HG03060 (cell line): ENCODE measurements around the gene FLYWCH1.
A peak's percentile ranks its signal among the peaks of the same experiment; 100 is the strongest.

Experiments
- ATAC-seq: cut with Tn5 transposase; IDR thresholded peaks from one replicate; pipeline ENCODE4 v1.9.1; 2021; ENCODE audit warnings: low read depth, moderate number of reproducible peaks; ENCODE audit not compliant: unreplicated experiment

FLYWCH1 gene

GRCh38 chr16:2911638-2912329, at the start of gene FLYWCH1:
Gene FLYWCH1, plus strand, starts transcription at chr16:2911931. Its CDS starts 17,755 bp downstream, at chr16:2929686.
- ATAC-seq, result peak; percentile 91

- no peak for ATAC-seq
These were observed 46.1 kb upstream of the FLYWCH1 start for GRCh38 chr16:2865651-2866050.

- ATAC-seq, result no peak
These were observed 45.3 kb upstream of the FLYWCH1 start for GRCh38 chr16:2866431-2866830.

DNA sequence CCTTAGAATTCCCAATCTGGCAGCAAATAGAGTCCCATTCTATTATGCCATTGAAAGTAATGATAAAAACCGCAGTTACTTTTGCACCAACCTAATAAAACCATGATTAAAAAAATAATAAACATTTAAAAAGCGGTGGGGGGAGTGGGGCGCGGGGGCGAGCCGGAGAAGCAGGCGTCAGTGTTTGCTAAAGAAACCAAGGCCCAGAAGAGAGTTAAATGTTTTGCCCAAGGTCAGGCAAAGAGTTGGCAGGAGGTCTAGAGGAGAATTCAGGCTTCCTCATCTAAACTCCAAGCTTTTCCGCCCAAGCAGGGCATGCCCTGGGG, 44.1 kb upstream of the FLYWCH1 start:
- no peak for ATAC-seq

DNA sequence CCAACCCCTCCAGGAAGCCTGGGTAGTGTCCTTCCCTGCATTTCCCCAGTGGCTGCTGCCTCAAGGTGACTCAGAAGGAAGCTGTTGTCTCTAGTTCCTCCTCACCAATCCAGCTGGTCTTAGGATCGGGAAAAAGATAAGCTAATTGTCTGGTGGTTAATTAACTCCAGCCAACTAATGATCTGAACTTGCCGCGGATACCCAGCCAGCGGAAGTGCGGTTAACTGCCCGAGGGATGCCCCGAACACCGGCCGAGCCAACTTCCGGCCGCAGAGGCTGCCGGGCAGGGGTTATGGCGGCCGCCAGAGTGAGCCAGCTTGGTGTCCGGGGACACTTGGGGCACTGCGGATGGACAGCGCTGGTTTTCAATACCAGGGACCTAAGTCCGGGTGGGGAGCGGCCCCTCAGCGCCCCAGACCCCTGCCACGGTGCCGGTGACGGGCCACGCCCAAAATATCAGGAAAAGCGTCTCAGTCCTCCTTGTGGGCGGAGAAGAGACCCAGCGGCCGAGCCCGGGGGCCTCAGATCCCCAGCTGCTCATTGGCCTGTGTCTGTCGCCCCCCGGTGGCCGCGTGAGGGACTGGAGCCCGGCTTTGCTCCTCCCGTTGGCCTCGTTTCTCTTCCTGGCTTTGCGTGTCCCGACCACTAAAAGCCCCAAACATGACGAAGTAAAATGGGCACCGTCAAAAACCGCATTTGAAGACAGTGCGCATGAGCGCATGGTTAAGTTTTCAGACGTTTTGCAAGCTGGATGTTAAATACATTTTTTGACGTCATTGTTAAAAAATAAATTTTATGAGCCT, 43.5 kb upstream of the FLYWCH1 start:
- peak; percentile 50 for ATAC-seq

DNA sequence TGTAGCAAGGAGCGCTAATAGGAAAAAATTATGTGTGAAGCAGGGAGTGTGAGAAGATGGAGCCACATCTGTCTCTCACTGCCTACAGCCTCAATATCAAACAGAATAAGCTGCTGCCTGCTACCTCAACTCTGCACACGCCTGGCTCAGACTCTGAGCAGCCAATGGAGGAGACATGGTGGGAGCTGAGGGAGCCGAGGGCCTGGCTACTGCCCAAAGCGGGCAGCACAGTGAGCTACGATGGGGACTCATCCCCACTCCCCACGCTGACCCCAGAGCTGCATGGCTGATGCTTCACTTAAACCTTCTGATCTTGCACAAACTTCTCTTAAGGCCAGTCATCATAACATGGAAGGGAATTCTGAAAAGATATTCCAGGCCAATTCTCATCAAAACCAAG, 39.8 kb upstream of the FLYWCH1 start:
- no peak for ATAC-seq

DNA sequence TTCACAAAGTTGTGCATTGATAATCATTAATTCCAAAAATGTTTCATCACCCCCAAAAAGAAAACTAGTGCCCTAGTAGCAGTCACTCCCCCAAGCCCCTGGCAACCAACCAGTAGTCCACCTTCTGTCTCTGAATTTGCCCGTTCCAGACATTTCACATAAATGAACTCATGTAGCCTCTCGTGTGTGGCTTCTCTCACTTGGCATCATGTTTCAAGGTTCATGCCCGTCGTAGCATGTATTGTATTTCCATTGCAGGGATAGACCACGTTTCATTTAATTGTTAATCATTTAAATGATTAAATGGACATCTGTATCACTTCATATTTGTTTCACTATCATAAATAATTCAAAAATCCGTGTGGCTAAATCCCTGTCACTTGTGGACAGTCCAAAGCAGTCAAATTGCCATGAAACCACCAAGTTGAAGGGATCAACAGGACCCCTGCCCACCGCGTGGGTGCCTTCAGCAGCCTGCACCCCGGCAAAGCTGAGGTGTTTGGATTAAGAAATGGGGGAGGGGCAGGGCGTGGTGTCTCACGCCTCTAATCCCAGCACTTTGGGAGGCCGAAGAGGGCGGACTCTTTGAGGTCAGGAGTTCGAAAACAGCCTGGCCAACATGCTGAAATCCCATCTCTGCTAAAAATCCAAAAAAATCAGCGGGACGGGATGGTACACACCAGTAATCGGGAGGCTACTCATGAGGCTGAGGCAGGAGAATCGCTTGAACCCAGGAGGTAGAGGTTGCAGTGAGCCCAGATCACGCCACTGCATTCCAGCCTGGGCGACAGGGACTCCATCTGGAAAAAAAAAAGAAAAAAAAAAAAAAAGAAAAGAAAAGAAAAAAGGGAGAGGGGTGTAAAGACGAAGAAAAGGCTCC, 37.5 kb upstream of the FLYWCH1 start:
- no peak for ATAC-seq

GRCh38 chr16:2874912-2875362, 36.8 kb upstream of the FLYWCH1 start:
- no peak for ATAC-seq

DNA sequence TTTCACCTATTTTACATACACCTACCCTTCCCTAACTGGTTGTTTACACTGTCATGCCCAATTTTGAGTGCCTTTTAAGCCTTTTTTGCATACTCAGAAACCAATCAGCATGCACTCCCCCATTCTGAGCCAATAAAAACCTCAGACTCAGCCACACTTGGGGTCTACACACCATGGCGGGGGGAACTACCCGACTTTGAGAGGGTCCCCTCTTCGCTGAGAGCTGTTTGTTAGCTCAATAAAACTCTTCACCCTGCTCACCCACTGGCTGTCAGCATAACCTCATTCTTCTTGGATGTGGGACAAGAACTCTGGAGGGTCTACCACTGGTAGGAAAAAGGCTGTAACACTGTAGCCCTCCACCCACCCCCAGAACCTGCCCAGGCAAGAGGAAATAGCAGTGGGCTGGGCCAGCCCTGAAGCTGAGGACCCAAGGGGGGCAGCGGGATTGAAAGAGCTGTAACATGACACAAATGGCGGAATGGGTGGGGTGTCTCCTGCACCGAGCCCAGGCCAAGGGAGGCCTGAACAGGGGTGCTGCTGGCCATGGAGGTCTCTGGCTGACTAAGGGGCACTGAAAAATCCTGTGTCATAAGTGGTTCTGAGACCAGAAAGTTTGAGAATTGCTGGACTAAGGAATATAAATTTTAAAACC, 31.8 kb upstream of the FLYWCH1 start:
- ATAC-seq, result no peak

- ATAC-seq, result no peak
These were observed 29.7 kb upstream of the FLYWCH1 start for GRCh38 chr16:2881783-2882649.

- peak; percentile 69 for ATAC-seq
These were observed 28.9 kb upstream of the FLYWCH1 start, which contains the start of gene FLYWCH2 for GRCh38 chr16:2882650-2883457. Gene FLYWCH2, plus strand, starts transcription at chr16:2883215. Its CDS starts 13,235 bp downstream, at chr16:2896450.

GRCh38 chr16:2883458-2883908, 28.2 kb upstream of the FLYWCH1 start:
- ATAC-seq, result no peak

GRCh38 chr16:2884041-2884451, 27.7 kb upstream of the FLYWCH1 start:
- no peak for ATAC-seq

DNA sequence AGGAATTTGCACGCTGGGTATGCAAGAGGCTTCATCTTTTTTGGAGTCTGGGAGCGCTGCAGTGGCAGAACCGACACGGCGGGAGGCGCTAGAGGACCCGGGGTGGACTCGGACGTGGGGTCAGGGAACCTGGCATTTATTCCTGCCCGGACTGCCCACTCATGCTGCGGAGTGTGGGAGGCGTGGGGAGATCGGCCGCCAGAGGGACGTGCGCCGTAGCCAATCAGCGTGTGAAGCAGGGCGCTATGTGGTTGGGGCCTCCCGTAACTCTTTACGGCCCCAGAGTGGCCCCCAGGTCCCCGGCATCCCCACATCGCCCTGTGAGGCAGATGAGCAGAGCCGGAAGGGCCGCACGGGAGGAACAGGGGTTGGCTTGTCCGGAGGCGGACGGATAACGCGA, 17.5 kb upstream of the FLYWCH1 start:
- ATAC-seq, result no peak

DNA sequence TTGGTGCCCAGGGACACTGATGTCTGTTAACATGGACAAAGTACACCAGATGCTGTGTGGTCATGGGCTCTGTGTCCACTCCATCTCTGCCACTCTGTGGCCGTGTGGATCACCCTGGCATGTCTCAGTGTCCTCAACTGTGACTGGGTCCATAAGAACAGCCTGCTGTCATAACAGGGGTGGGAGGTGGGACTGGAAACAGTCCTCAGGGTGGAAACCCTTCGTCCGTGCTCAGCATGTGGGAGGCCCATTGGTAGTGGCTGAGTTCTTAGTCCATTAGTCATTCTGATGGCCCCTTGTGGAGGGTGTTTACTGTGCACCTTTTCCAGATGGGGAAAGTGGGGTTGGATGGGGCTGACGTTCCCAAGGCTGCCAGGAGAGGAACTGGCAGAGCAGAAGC, 15.9 kb upstream of the FLYWCH1 start:
- no peak for ATAC-seq

GRCh38 chr16:2896480-2897010, 15.2 kb upstream of the FLYWCH1 start:
- ATAC-seq, result no peak

GRCh38 chr16:2897110-2897509, 14.6 kb upstream of the FLYWCH1 start:
- ATAC-seq, result no peak

GRCh38 chr16:2898831-2899563, 12.7 kb upstream of the FLYWCH1 start:
- no peak for ATAC-seq
